Adrenal gland (tissue), 5 donors: ENCODE data around the gene AP4M1.

ENCODE experiments used
- POLR2A ChIP-seq, 2 donors: fragments of 450-650 bp; IDR thresholded peaks; one replicate each; pipeline ENCODE4 v1.6.1; 2017; ENCODE audit warnings: antibody characterized with exemption in 2 of 2, mild to moderate bottlenecking in 2 of 2, moderate library complexity in 1 of 2
- TF ChIP-seq, protein P1 (sequence below), 6 experiments: fragments of 450-650 bp in 4 of 6; fragments of 200-600 bp in 2 of 6; sonication (generic) in 1 of 6; IDR thresholded peaks; 1 replicate in 5 of 6; 2 replicates in 1 of 6; pipeline versions ENCODE4 v1.5.1 to v1.8.0; 2016 to 2021; ENCODE audit warnings: antibody characterized with exemption in 6 of 6, mild to moderate bottlenecking in 2 of 6, moderate library complexity in 1 of 6
- donor health status: DM: no; HTN: no; CAD: no.

DNA sequence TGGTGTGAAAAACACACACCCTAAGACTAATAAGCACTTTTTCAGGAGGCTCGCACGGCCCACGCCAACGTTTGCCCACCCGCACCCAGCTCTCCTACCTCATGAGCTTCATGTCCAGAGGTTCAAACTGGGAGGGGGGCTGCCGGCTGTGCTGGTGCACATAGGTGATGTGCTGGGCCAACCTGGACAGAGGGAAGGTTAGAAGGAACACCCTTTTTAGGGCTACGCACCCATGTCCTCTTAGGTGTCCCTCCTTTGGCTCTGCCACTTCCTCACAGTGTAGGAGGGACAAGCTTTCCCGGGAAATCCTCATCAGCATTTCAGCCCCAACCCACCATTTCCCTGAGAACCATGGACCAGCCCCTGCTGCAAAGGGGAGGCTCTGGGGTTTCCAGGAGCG lies 6.2 kb upstream of the AP4M1 start:
- no peak for TF ChIP-seq POLR2A (IDR thresholded peaks at IDR 0.05)
- TF ChIP-seq, protein P1, sequence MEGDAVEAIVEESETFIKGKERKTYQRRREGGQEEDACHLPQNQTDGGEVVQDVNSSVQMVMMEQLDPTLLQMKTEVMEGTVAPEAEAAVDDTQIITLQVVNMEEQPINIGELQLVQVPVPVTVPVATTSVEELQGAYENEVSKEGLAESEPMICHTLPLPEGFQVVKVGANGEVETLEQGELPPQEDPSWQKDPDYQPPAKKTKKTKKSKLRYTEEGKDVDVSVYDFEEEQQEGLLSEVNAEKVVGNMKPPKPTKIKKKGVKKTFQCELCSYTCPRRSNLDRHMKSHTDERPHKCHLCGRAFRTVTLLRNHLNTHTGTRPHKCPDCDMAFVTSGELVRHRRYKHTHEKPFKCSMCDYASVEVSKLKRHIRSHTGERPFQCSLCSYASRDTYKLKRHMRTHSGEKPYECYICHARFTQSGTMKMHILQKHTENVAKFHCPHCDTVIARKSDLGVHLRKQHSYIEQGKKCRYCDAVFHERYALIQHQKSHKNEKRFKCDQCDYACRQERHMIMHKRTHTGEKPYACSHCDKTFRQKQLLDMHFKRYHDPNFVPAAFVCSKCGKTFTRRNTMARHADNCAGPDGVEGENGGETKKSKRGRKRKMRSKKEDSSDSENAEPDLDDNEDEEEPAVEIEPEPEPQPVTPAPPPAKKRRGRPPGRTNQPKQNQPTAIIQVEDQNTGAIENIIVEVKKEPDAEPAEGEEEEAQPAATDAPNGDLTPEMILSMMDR (IDR thresholded peaks at IDR 0.05): no peak
